Measurements from ENCODE around the gene LMBRD2.

DNA sequence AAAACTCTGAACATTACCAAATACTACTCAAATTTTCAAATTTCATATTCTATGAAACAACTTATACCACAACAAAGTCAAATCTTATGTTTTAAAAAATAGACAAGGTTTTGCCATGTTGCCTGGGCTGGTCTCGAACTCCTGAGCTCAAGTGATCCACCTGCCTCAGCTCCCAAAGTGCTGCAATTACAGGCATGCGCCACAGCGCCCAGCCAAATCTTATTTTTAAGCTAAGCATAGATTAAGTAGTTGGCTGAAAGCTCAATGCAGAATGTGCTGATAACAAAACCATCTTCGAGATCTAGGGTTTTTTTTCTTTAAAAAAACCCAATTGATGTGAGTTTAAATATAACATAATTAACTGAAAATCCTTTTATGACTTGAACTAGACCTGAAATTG is 6.4 kb downstream of the LMBRD2 start:
- no peak for TF ChIP-seq NRF1 (IDR thresholded peaks at IDR 0.05; ENCODE audit: low read depth, low read length)
- TF ChIP-seq EP300 (IDR thresholded peaks at IDR 0.05; ENCODE audit: borderline replicate concordance in 1 of 2, low read depth in 2 of 2, low read length in 2 of 2): no peak
- no peak for TF ChIP-seq POLR2A (IDR thresholded peaks at IDR 0.05; ENCODE audit: control extremely low read depth in 1 of 2, low read depth in 2 of 2, low read length in 2 of 2)
- TF ChIP-seq YY1 (IDR thresholded peaks at IDR 0.05; ENCODE audit: low read depth, low read length): no peak
- TF ChIP-seq ZNF274 (IDR thresholded peaks at IDR 0.05; ENCODE audit: borderline replicate concordance, extremely low read depth, low read length): no peak
- no peak for TF ChIP-seq TEAD4 (IDR thresholded peaks at IDR 0.05; ENCODE audit: low read depth, low read length)
- no peak for TF ChIP-seq RBBP5 (IDR thresholded peaks at IDR 0.05; ENCODE audit: borderline replicate concordance, low read depth, low read length)
- TF ChIP-seq, protein P1, sequence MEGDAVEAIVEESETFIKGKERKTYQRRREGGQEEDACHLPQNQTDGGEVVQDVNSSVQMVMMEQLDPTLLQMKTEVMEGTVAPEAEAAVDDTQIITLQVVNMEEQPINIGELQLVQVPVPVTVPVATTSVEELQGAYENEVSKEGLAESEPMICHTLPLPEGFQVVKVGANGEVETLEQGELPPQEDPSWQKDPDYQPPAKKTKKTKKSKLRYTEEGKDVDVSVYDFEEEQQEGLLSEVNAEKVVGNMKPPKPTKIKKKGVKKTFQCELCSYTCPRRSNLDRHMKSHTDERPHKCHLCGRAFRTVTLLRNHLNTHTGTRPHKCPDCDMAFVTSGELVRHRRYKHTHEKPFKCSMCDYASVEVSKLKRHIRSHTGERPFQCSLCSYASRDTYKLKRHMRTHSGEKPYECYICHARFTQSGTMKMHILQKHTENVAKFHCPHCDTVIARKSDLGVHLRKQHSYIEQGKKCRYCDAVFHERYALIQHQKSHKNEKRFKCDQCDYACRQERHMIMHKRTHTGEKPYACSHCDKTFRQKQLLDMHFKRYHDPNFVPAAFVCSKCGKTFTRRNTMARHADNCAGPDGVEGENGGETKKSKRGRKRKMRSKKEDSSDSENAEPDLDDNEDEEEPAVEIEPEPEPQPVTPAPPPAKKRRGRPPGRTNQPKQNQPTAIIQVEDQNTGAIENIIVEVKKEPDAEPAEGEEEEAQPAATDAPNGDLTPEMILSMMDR (IDR thresholded peaks at IDR 0.05; ENCODE audit: control extremely low read depth in 1 of 3, insufficient read depth in 1 of 3, low read depth in 1 of 3, low read length in 3 of 3): no peak
- TF ChIP-seq SP2 (IDR thresholded peaks at IDR 0.05; ENCODE audit: low read length): no peak

Measured in H1 (cell line).